HEK293T (cell line): ENCODE results near the gene ZNF558.

Experiments
- CTCF ChIA-PET: fragments of 350-600 bp; formaldehyde crosslinking; extraction: SDS; loops from one replicate; lab custom pipeline; 2021; ENCODE audit warnings: antibody characterized with exemption, inconsistent platforms; lab: Yijun Ruan, JAX
- POLR2A ChIA-PET: fragments of 350-600 bp; formaldehyde crosslinking; extraction: SDS; loops from one replicate; lab custom pipeline; 2020; ENCODE audit warnings: antibody characterized with exemption, inconsistent platforms; lab: Yijun Ruan, JAX
- DNase-seq: peaks from one replicate; pipeline ENCODE4 v3.0.0; 2012; ENCODE audit warnings: mixed read lengths; ENCODE audit errors: extremely low spot score
- ARNT ChIP-seq: fragments of 450-650 bp; IDR thresholded peaks from 2 replicates; pipeline ENCODE4 v1.6.1; 2017; ENCODE audit warnings: mild to moderate bottlenecking
- BHLHE40 ChIP-seq: fragments of 450-650 bp; IDR thresholded peaks from 2 replicates; pipeline ENCODE4 v1.6.1; 2016; ENCODE audit warnings: mild to moderate bottlenecking, moderate library complexity, borderline replicate concordance
- CTBP1 ChIP-seq: fragments of 450-650 bp; IDR thresholded peaks from 2 replicates; pipeline ENCODE4 v1.6.1; 2016; ENCODE audit warnings: borderline replicate concordance
- ELF4 ChIP-seq: fragments of 450-650 bp; IDR thresholded peaks from 2 replicates; pipeline ENCODE4 v1.6.1; 2017; ENCODE audit warnings: antibody characterized with exemption
- FOXA1 ChIP-seq: fragments of 450-650 bp; IDR thresholded peaks from 2 replicates; pipeline ENCODE4 v1.6.1; 2016; ENCODE audit warnings: mild to moderate bottlenecking
- FOXK2 ChIP-seq: fragments of 450-650 bp; IDR thresholded peaks from 2 replicates; pipeline ENCODE4 v1.6.1; 2016; ENCODE audit warnings: mild to moderate bottlenecking
- FOXM1 ChIP-seq: fragments of 450-650 bp; IDR thresholded peaks from 2 replicates; pipeline ENCODE4 v1.6.1; 2017; ENCODE audit warnings: mild to moderate bottlenecking, borderline replicate concordance
- HDGF ChIP-seq: fragments of 450-650 bp; IDR thresholded peaks from 2 replicates; pipeline ENCODE4 v1.6.1; 2017; ENCODE audit warnings: antibody characterized with exemption, borderline replicate concordance
- L3MBTL2 ChIP-seq: fragments of 450-650 bp; conservative IDR thresholded peaks from 2 replicates; pipeline ENCODE4 v1.6.1; 2016; ENCODE audit warnings: mild to moderate bottlenecking
- LEF1 ChIP-seq: fragments of 450-650 bp; IDR thresholded peaks from 2 replicates; pipeline ENCODE4 v1.6.1; 2017; ENCODE audit warnings: mild to moderate bottlenecking, borderline replicate concordance
- NFRKB ChIP-seq: fragments of 450-650 bp; IDR thresholded peaks from 2 replicates; pipeline ENCODE4 v1.6.1; 2016; ENCODE audit warnings: mild to moderate bottlenecking, moderate library complexity
- PKNOX1 ChIP-seq: fragments of 450-650 bp; IDR thresholded peaks from 2 replicates; pipeline ENCODE4 v1.6.1; 2016
- SP1 ChIP-seq: fragments of 450-650 bp; IDR thresholded peaks from 2 replicates; pipeline ENCODE4 v1.6.1; 2017
- SUZ12 ChIP-seq: fragments of 450-650 bp; IDR thresholded peaks from 2 replicates; pipeline ENCODE4 v1.6.1; 2016; ENCODE audit warnings: mild to moderate bottlenecking
- TARDBP ChIP-seq: fragments of 450-650 bp; IDR thresholded peaks from 2 replicates; pipeline ENCODE4 v1.6.1; 2016
- ZNF384 ChIP-seq: fragments of 450-650 bp; IDR thresholded peaks from 2 replicates; pipeline ENCODE4 v1.6.1; 2016

The ZNF558 gene

GRCh38 chr19:8831832-8832131 lies 322 bp downstream of the ZNF558 start:
- DNase-seq: no peak
- CTCF ChIA-PET: no interaction called here
- POLR2A ChIA-PET: no interaction called here
- TF ChIP-seq NFRKB: no peak
- TF ChIP-seq ZNF384: no peak
- no peak for TF ChIP-seq HDGF
- no peak for TF ChIP-seq SUZ12
- TF ChIP-seq ELF4: no peak
- no peak for TF ChIP-seq LEF1
- no peak for TF ChIP-seq FOXK2
- no peak for TF ChIP-seq ARNT
- no peak for TF ChIP-seq CTBP1
- no peak for TF ChIP-seq FOXA1
- TF ChIP-seq PKNOX1: no peak
- no peak for TF ChIP-seq TARDBP
- TF ChIP-seq SP1: no peak
- no peak for TF ChIP-seq BHLHE40
- TF ChIP-seq FOXM1: no peak
- no peak for TF ChIP-seq L3MBTL2

GRCh38 chr19:8831373-8831772 lies 731 bp downstream of the ZNF558 start:
- no peak for TF ChIP-seq SUZ12
- no peak for TF ChIP-seq ARNT
- TF ChIP-seq BHLHE40: no peak
- TF ChIP-seq L3MBTL2: no peak
- TF ChIP-seq ZNF384: no peak
- no peak for TF ChIP-seq FOXA1
- TF ChIP-seq NFRKB: no peak
- TF ChIP-seq FOXM1: no peak
- TF ChIP-seq ELF4: no peak
- no peak for TF ChIP-seq LEF1
- no peak for TF ChIP-seq CTBP1
- no peak for TF ChIP-seq SP1
- ChIA-PET POLR2A (no interaction called here), CTCF (no interaction called here)
- no peak for DNase-seq

GRCh38 chr19:8827277-8827676 lies 4.8 kb downstream of the ZNF558 start:
- CTCF ChIA-PET: no interaction called here
- POLR2A ChIA-PET: no interaction called here

GRCh38 chr19:8826371-8826770 lies 5.7 kb downstream of the ZNF558 start:
- DNase-seq: no peak
- TF ChIP-seq ZNF384 (no peak), ELF4 (no peak), CTBP1 (no peak), L3MBTL2 (no peak), BHLHE40 (no peak), TARDBP (no peak), PKNOX1 (no peak), SUZ12 (no peak)
- ChIA-PET CTCF (no interaction called here), POLR2A (no interaction called here)

More at GRCh38 chr19:8827277-8827676, 4.8 kb downstream of the ZNF558 start:
- TF ChIP-seq ARNT (no peak), LEF1 (no peak)
- DNase-seq: no peak

- ChIA-PET POLR2A (no interaction called here), CTCF (no interaction called here)
- no peak for TF ChIP-seq FOXA1
- TF ChIP-seq ARNT: no peak
- TF ChIP-seq FOXM1: no peak
- no peak for TF ChIP-seq SUZ12
- no peak for TF ChIP-seq TARDBP
- TF ChIP-seq LEF1: no peak
- TF ChIP-seq CTBP1: no peak
- TF ChIP-seq FOXK2: no peak
- TF ChIP-seq L3MBTL2: no peak
- no peak for TF ChIP-seq SP1
- no peak for TF ChIP-seq PKNOX1
These were observed 10.3 kb downstream of the ZNF558 start for GRCh38 chr19:8821748-8822241.

GRCh38 chr19:8820234-8820633 lies 11.9 kb downstream of the ZNF558 start:
- CTCF ChIA-PET: interaction anchor here (0.6 kb wide), 1 partner anchor 235 kb away, joined by 4 read pairs; no protein-coding TSS in a partner anchor
- no peak for DNase-seq
- TF ChIP-seq ELF4: no peak
- no peak for TF ChIP-seq HDGF
- POLR2A ChIA-PET: no interaction called here

More at GRCh38 chr19:8821748-8822241, 10.3 kb downstream of the ZNF558 start:
- no peak for DNase-seq

- ChIA-PET CTCF (no interaction called here), POLR2A (no interaction called here)
- TF ChIP-seq FOXM1 (no peak), PKNOX1 (no peak), CTBP1 (no peak), FOXK2 (no peak), SP1 (no peak), LEF1 (no peak), TARDBP (no peak), NFRKB (no peak), ELF4 (no peak), SUZ12 (no peak), BHLHE40 (no peak), L3MBTL2 (no peak), ARNT (no peak), FOXA1 (no peak), ZNF384 (no peak), HDGF (no peak)
- no peak for DNase-seq
These were observed 16.3 kb downstream of the ZNF558 start for GRCh38 chr19:8815780-8816179.
